Vagina (tissue), 2 donors: ENCODE measurements around the gene CRTC3. TPM values are rescaled to one million over a fixed set of nuclear protein-coding genes. Genes with fewer than 3 reads are reported as not detected.
"Not testable (repeated sequence)": the region's sequence is repeated elsewhere in the genome, so short reads cannot be mapped to it uniquely, and the experiment has no call there.

Experiments used
- DNase-seq, 2 donors: peaks; one replicate each; pipeline ENCODE4 v3.0.0-alpha.2; 2017; ENCODE audit errors: extremely low spot score in 2 of 2
- H3K27ac ChIP-seq: fragments of 200-600 bp; sonication (generic); one replicate; pipeline ENCODE4 v1.5.1; 2019
- H3K27me3 ChIP-seq: fragments of 200-600 bp; sonication (generic); one replicate; pipeline ENCODE4 v1.5.1; 2019
- H3K36me3 ChIP-seq, 2 donors: fragments of 200-600 bp; sonication (generic); one replicate each; pipeline ENCODE4 v1.5.1; 2017 to 2019
- H3K4me1 ChIP-seq: fragments of 200-600 bp; sonication (generic); one replicate; pipeline ENCODE4 v1.5.1; 2019
- H3K4me3 ChIP-seq, 2 donors: fragments of 200-600 bp; sonication (generic); 1 replicate in 1 of 2; 2 replicates in 1 of 2; pipeline ENCODE4 v1.5.1; 2016 to 2019
- H3K9me3 ChIP-seq: fragments of 200-600 bp; sonication (generic); one replicate; pipeline ENCODE4 v1.5.1; 2019
- POLR2A ChIP-seq, 2 donors: fragments of 450-650 bp; IDR thresholded peaks; one replicate each; pipeline ENCODE4 v1.6.1; 2017; ENCODE audit warnings: antibody characterized with exemption in 2 of 2, mild to moderate bottlenecking in 2 of 2, moderate library complexity in 2 of 2
- POLR2AphosphoS5 ChIP-seq, 2 donors: sonication (generic); formaldehyde crosslinking; IDR thresholded peaks; one replicate each; pipeline ENCODE4 v1.9.0; 2017; ENCODE audit warnings: antibody characterized with exemption in 2 of 2, mild to moderate bottlenecking in 2 of 2, low read depth in 1 of 2; ENCODE audit not compliant: insufficient read depth in 1 of 2
- intact Hi-C: fragments of 100-400 bp; cut with DNase I; formaldehyde crosslinking; loops from one replicate; pipeline ENCODE4 v1.15.1; 2023
- total RNA-seq: library from RNA; depleted of rRNA; stranded (reverse); fragments of >200 nt; gene quantifications from one replicate; pipeline ENCODE4 v1.2.3, GENCODE V29; 2016
- TF ChIP-seq, protein P1 (sequence below), 3 experiments: fragments of 450-650 bp in 2 of 3; fragments of 200-600 bp in 1 of 3; sonication (generic) in 1 of 3; IDR thresholded peaks; one replicate each; pipeline ENCODE4 v1.5.1; 2017 to 2019; ENCODE audit warnings: antibody characterized with exemption in 3 of 3, mild to moderate bottlenecking in 2 of 3, moderate library complexity in 2 of 3

The CRTC3 gene
- total RNA-seq, 1 donor from 2014 or later, result 43.5 TPM

DNA sequence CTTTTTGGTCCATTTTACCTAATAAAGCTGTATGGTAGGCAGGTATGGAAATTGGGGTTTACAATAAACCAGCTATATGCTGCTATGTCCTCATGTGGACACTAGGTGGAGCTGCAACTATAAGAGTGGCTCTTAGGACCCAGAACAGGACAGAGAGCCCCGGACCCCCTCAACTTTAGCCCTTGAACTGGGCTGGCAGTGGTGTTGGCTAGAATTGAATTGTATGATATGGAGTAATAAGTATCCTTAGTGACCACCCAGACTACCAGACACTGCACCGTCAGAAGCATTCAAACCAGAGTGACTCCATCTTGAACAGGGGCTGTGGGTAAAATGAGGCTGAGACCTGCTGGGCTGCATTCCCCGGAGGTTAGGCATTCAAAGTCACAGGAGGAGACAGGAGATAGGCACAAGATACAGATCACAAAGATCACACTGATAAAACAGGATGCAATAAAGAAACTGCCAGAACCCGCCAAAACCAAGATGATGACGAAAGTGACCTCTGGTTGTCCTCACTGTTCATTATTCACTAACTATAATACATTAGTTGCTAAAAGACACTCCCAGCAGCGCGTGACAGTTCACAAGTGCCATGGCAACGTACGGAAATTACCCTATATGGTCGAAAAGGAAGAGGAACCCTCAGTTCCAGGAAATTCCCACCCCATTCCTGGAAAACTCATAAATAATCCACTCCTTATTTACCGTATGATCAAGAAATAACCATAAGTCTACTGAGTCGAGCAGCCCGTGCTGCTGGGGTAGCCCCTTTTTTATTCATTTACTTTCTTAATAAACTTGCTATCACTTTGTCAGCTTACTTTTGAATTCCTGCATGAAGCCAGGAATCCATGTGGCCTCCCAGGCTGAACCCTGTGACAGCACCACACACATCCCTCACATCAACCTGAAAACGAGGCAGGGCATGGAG is 118.7 kb downstream of the CRTC3 start:
- peak overlapping the region; percentile 77 for H3K27ac ChIP-seq
- TF ChIP-seq POLR2AphosphoS5 (IDR thresholded peaks at IDR 0.05; ENCODE audit: insufficient read depth in 1 of 2, low read depth in 1 of 2) (peak in 1 of 2 donors; percentile 91), POLR2A (IDR thresholded peaks at IDR 0.05) (no peak)
- TF ChIP-seq, protein P1, sequence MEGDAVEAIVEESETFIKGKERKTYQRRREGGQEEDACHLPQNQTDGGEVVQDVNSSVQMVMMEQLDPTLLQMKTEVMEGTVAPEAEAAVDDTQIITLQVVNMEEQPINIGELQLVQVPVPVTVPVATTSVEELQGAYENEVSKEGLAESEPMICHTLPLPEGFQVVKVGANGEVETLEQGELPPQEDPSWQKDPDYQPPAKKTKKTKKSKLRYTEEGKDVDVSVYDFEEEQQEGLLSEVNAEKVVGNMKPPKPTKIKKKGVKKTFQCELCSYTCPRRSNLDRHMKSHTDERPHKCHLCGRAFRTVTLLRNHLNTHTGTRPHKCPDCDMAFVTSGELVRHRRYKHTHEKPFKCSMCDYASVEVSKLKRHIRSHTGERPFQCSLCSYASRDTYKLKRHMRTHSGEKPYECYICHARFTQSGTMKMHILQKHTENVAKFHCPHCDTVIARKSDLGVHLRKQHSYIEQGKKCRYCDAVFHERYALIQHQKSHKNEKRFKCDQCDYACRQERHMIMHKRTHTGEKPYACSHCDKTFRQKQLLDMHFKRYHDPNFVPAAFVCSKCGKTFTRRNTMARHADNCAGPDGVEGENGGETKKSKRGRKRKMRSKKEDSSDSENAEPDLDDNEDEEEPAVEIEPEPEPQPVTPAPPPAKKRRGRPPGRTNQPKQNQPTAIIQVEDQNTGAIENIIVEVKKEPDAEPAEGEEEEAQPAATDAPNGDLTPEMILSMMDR (IDR thresholded peaks at IDR 0.05), result peak; percentile 89 to 95 (median 92)
- intact Hi-C loops, result loop anchor here (2.0 to 5.0 kb wide), 2 partner anchors 44 to 236 kb away; partner anchors contain the start of gene FES

GRCh38 chr15:90650117-90650955 is 120.6 kb downstream of the CRTC3 start:
- Histone ChIP-seq H3K36me3 (no peaks in the 10 kb centered on the region), H3K9me3 (no peaks in the 10 kb centered on the region), H3K4me3 (no peak overlapping the region), H3K27me3 (no peaks in the 10 kb centered on the region), H3K4me1 (peaks cover 10% of the 10 kb centered on the region), H3K27ac (no peak overlapping the region)
- TF ChIP-seq, protein P1 (IDR thresholded peaks at IDR 0.05), result no peak
- no peak for TF ChIP-seq POLR2A (IDR thresholded peaks at IDR 0.05)
- DNase-seq, result no peak
- intact Hi-C loops, result no loop called here

More for the DNA sequence above, 118.7 kb downstream of the CRTC3 start:
- Histone ChIP-seq H3K4me3 (no peak overlapping the region), H3K9me3 (no peaks in the 10 kb centered on the region), H3K4me1 (peaks cover 10% of the 10 kb centered on the region), H3K36me3 (peaks cover 0 to 5% of the 10 kb centered on the region in 2 donors), H3K27me3 (no peaks in the 10 kb centered on the region)
- peak in 1 of 2 donors; percentile 93 for DNase-seq

GRCh38 chr15:90650956-90651689 is 121.4 kb downstream of the CRTC3 start:
- TF ChIP-seq, protein P1 (IDR thresholded peaks at IDR 0.05), result no peak
- TF ChIP-seq POLR2A (IDR thresholded peaks at IDR 0.05), result no peak
- no peak for TF ChIP-seq POLR2AphosphoS5 (IDR thresholded peaks at IDR 0.05; ENCODE audit: insufficient read depth in 1 of 2, low read depth in 1 of 2)
- peaks cover 10% of the 10 kb centered on the region for H3K4me1 ChIP-seq
- no peaks in the 10 kb centered on the region for H3K36me3 ChIP-seq
- no peak overlapping the region for H3K27ac ChIP-seq
- H3K9me3 ChIP-seq, result no peaks in the 10 kb centered on the region
- intact Hi-C loops, result no loop called here
- no peaks in the 10 kb centered on the region for H3K27me3 ChIP-seq
- H3K4me3 ChIP-seq, result no peak overlapping the region
- DNase-seq, result no peak

DNA sequence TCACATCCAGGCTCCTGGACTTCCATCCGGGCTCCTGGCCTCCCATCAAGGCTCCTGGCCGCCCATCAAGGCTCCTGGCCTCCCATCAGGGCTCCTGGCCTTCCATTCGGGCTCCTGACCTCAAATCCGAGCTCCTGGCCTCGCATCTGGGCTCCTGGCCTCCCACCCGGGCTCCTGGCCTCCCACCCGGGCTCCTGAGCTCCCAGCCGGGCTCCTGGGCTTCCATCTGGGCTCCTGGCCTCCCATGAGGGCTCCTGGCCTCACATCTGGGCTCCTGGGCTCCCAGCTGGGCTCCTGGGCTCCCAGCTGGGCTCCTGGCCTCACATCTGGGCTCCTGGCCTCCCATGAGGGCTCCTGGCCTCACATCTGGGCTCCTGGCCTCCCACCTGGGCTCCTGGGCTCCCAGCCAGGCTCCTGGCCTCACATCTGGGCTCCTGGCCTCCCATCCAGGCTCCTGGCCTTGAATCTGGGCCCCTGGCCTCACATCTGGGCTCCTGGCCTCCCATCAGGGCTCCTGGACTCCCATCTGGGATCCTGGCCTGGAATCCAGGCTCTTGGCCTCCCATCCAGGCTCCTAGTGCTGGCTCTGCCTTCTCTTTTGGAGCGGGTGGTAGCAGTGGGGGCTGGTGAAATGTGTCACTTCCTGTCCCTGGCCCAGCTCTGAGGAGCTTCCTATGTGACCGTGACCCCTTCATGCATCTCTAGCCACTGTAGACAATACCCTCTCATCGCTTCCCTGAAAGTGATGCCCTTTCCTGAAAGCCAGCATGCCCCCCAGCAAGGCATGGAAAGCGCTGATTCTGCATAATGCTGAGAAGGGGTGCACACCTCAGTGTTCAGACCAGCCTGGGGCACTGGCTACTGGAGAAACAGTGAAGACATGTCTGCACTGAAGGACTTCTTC is 124.8 kb downstream of the CRTC3 start:
- H3K4me1 ChIP-seq, result no peaks in the 10 kb centered on the region
- intact Hi-C loops, result no loop called here
- no peak for DNase-seq
- no peak overlapping the region for H3K27ac ChIP-seq
- no peak for TF ChIP-seq POLR2AphosphoS5 (IDR thresholded peaks at IDR 0.05; ENCODE audit: insufficient read depth in 1 of 2, low read depth in 1 of 2)
- TF ChIP-seq POLR2A (IDR thresholded peaks at IDR 0.05), result no peak
- no peaks in the 10 kb centered on the region for H3K36me3 ChIP-seq
- no peak overlapping the region for H3K4me3 ChIP-seq
- no peaks in the 10 kb centered on the region for H3K9me3 ChIP-seq
- H3K27me3 ChIP-seq, result no peaks in the 10 kb centered on the region

DNA sequence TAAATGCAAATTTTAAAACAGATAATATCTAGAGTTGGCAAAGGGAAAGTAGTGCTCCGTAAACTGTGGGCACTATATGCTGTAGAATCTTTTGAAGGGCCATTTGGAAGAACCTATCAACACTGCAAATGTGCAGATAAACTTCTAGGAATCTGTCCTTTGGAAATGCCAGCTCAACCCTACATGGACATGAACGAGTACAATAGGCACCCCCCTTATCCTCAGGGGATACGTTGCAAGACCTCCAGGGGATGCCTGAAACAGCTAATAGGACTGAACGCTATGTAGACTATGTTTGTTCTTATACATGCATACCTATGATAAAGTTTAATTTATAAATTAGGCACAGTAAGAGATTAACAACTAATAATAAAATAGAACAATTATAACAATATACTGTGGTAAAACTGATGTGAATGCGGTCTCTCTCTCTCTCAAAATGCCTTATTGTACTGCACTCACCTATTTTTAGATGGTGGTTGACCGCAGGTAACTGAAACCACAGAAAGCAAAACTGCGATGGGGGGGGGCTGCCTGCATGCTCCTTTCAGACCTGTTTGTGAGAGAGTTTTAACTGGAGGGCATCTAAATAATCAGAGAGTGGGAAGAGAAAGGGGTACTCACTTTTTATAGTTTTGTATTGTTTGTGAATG is 127.9 kb downstream of the CRTC3 start:
- H3K4me1 ChIP-seq, H3K4me3 ChIP-seq, H3K9me3 ChIP-seq, DNase-seq, H3K27ac ChIP-seq, H3K27me3 ChIP-seq, intact Hi-C loops, H3K36me3 ChIP-seq: not testable (repeated sequence)
